Measurements from ENCODE around the gene INPP5B. TPM values are rescaled to one million over a fixed set of nuclear protein-coding genes. Genes with fewer than 3 reads are reported as not detected.

The INPP5B gene
- total RNA-seq = 20.3 and 22.3 TPM in 2 replicates

GRCh38 chr1:37946703-37947360 is at the start of gene INPP5B:
INPP5B (minus strand) TSS chr1:37947053; CDS start chr1:37946308, 745 bp downstream.

GRCh38 chr1:37859507-37860345 is 87.1 kb downstream of the INPP5B start, which contains the start of gene MTF1:
MTF1 (minus strand) TSS chr1:37859592; CDS start chr1:37857658, 1,934 bp downstream.

Small RNAs within 50 kb of the gene (small RNA-seq; reads per million reads assigned to genes)
- gene RF00017 (not detected), gene RF00092 (not detected), gene RNU6-510P (not detected), gene RNU6-584P (not detected)

Other genes starting within 250 kb of the INPP5B start
- gene EPHA10, start 181.9 kb downstream of the INPP5B start, total RNA-seq = not detected in 2 replicates
- 0.43 and 0.93 TPM in 2 replicates for gene MANEAL, start 153.2 kb downstream of the INPP5B start, total RNA-seq
- gene C1orf122, start 139.3 kb downstream of the INPP5B start, total RNA-seq = 12.9 and 14.0 TPM in 2 replicates
- gene YRDC, start 138.8 kb downstream of the INPP5B start, total RNA-seq = 17.8 and 20.2 TPM in 2 replicates
- gene MTF1, start 87.5 kb downstream of the INPP5B start, total RNA-seq = 4.5 and 4.7 TPM in 2 replicates
- 142 and 178 TPM in 2 replicates for gene SF3A3, start 43.0 kb upstream of the INPP5B start, total RNA-seq
- gene FHL3, start 58.5 kb upstream of the INPP5B start, total RNA-seq = 27.7 and 30.7 TPM in 2 replicates
- 76.6 and 88.4 TPM in 2 replicates for gene UTP11, start 65.7 kb upstream of the INPP5B start, total RNA-seq
- not detected in 2 replicates for gene POU3F1, start 99.7 kb upstream of the INPP5B start, total RNA-seq